Measurements from ENCODE around the gene BCL2.

Gene BCL2

GRCh38 chr18:63224630-63225029 lies 94.9 kb downstream of the BCL2 start:
- H3K9me3 ChIP-seq, result no peaks in the 10 kb centered on the region
- no peak overlapping the region for H3K27ac ChIP-seq
- no peak overlapping the region for H3K4me3 ChIP-seq (ENCODE audit: low read depth in 1 of 2, low read length in 1 of 2)
- H3K27me3 ChIP-seq, result no peaks in the 10 kb centered on the region
- H3K36me3 ChIP-seq, result no peaks in the 10 kb centered on the region
- H3K4me1 ChIP-seq (ENCODE audit: control insufficient read depth in 1 of 2, insufficient read depth in 1 of 2, low read depth in 1 of 2, low read length in 1 of 2), result no peaks in the 10 kb centered on the region
- no peak for TF ChIP-seq CTCF (IDR thresholded peaks at IDR 0.05)

- no peak for TF ChIP-seq CTCF (IDR thresholded peaks at IDR 0.05)
- no peaks in the 10 kb centered on the region for H3K36me3 ChIP-seq
- H3K27me3 ChIP-seq, result no peaks in the 10 kb centered on the region
- H3K4me1 ChIP-seq (ENCODE audit: control insufficient read depth in 1 of 2, insufficient read depth in 1 of 2, low read depth in 1 of 2, low read length in 1 of 2), result no peaks in the 10 kb centered on the region
- H3K27ac ChIP-seq, result no peak overlapping the region
- no peaks in the 10 kb centered on the region for H3K9me3 ChIP-seq
- no peak overlapping the region for H3K4me3 ChIP-seq (ENCODE audit: low read depth in 1 of 2, low read length in 1 of 2)
Measured at GRCh38 chr18:63223837-63224236, 95.7 kb downstream of the BCL2 start.

GRCh38 chr18:63220903-63221302 lies 98.7 kb downstream of the BCL2 start:
- Histone ChIP-seq H3K4me1 (ENCODE audit: control insufficient read depth in 1 of 2, insufficient read depth in 1 of 2, low read depth in 1 of 2, low read length in 1 of 2) (no peaks in the 10 kb centered on the region), H3K9me3 (no peaks in the 10 kb centered on the region), H3K27ac (no peak overlapping the region), H3K4me3 (ENCODE audit: low read depth in 1 of 2, low read length in 1 of 2) (no peak overlapping the region), H3K27me3 (no peaks in the 10 kb centered on the region), H3K36me3 (no peaks in the 10 kb centered on the region)
- TF ChIP-seq CTCF (IDR thresholded peaks at IDR 0.05), result no peak

- Histone ChIP-seq H3K27ac (no peak overlapping the region), H3K9me3 (no peaks in the 10 kb centered on the region), H3K4me1 (ENCODE audit: control insufficient read depth in 1 of 2, insufficient read depth in 1 of 2, low read depth in 1 of 2, low read length in 1 of 2) (no peaks in the 10 kb centered on the region), H3K36me3 (no peaks in the 10 kb centered on the region), H3K4me3 (ENCODE audit: low read depth in 1 of 2, low read length in 1 of 2) (no peak overlapping the region), H3K27me3 (no peaks in the 10 kb centered on the region)
- no peak for TF ChIP-seq CTCF (IDR thresholded peaks at IDR 0.05)
Measured at GRCh38 chr18:63218472-63218871, 101.1 kb downstream of the BCL2 start.

GRCh38 chr18:63216516-63217311 lies 102.9 kb downstream of the BCL2 start:
- H3K9me3 ChIP-seq, result no peaks in the 10 kb centered on the region
- no peak overlapping the region for H3K27ac ChIP-seq
- no peak for TF ChIP-seq CTCF (IDR thresholded peaks at IDR 0.05)
- H3K36me3 ChIP-seq, result no peaks in the 10 kb centered on the region
- no peak overlapping the region for H3K4me3 ChIP-seq (ENCODE audit: low read depth in 1 of 2, low read length in 1 of 2)
- no peaks in the 10 kb centered on the region for H3K27me3 ChIP-seq
- H3K4me1 ChIP-seq (ENCODE audit: control insufficient read depth in 1 of 2, insufficient read depth in 1 of 2, low read depth in 1 of 2, low read length in 1 of 2), result no peaks in the 10 kb centered on the region

All from neutrophil (primary cell).